Stimulated activated CD8-positive, alpha-beta memory T cell treated with anti-CD3 and anti-CD28 coated beads, Interleukin-2, amount 100 ng/mL, for 48 hours (primary cell): ENCODE data around the gene TPI1.
"Not testable (repeated sequence)": the region's sequence is repeated elsewhere in the genome, so short reads cannot be mapped to it uniquely, and the experiment has no call there.

ENCODE experiments used
- DNase-seq, 2 donors: peaks; one replicate each; pipeline ENCODE4 v3.0.0-alpha.2; 2020; ENCODE audit warnings: low read depth in 2 of 2

Gene TPI1

DNA sequence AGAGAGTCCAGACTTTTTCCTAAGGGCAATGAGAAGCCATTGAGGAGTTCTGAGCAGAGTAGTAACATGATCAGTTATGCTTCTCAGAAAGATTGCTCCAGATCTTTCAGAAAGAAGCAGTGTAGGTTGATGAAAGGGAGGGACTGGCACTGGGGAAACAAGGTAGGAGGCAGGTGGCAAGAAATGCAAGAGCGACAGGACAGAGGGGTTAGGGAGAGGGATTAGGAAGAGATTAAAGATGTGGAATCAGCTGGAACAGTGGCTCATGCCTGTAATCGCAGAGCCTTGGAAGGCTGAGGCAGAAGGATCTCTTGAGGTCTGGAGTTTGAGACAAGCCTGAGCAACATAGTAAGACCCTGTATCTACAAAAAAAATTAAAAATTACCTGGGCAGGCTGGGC, 19.7 kb upstream of the TPI1 start:
- DNase-seq: no peak

- no peak for DNase-seq
Measured at GRCh38 chr12:6849427-6849826, 17.9 kb upstream of the TPI1 start.

GRCh38 chr12:6849976-6850560, 17.3 kb upstream of the TPI1 start:
- DNase-seq: no peak

DNA sequence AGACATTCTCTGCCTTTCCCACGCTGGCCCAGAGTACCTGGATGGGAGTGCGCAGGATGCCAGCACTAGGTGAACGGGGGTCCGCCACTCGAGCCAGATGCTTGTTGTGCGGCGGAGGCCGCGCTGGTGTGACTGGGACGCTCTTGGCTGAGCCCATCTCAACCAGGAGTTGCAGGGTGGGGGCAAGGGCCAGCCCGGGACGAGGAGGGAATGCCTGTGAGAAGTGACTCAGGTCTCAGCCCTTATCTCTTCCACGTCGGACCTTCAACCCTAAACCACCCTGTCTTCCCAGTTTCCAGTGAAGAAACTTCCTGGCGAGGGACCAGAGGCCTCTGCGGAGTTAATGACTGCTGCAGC, 16.6 kb upstream of the TPI1 start:
- no peak for DNase-seq

DNA sequence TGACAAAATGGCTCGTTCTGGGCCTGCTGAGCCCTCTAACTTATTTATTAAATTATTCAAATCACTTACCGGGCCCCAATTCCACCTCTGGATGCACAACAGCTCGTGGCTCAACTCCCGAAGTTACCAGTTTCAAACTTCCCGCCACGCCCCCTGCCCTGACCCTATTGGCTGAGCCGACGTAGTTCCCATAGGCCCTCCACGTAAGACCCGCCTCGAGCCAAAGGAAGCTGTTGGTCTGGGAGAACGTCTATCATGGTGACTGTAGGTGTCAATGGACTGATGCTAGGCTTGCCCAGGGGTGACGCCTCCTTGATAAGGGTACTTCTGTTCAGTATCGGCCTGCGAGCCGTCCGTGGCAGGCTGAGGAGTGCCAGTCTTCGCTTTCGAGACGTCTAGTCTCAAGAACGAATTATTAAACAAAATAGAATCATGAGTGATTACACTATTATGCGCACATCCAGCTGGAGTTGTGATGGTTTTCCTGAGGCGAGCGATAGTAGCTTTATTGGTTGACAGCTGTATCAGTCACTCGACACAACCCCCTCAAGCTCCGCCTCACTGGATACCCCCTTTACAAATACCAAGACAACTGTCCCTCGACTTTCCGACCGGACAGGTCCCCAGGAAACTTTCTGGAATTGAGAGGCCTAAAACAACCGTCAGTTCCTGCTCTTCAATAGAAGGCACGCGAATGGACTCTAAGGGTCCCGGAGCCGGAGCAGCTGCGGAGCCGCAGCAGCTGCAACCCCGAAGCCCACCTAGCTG, 16.0 kb upstream of the TPI1 start, which contains the start of gene CDCA3:
Gene CDCA3 (minus strand): TSS at position 134 of the 768 bp plus-strand sequence. CDS start 334 bp downstream, outside the sequence.
- DNase-seq: peak; percentile 88 to 93

DNA sequence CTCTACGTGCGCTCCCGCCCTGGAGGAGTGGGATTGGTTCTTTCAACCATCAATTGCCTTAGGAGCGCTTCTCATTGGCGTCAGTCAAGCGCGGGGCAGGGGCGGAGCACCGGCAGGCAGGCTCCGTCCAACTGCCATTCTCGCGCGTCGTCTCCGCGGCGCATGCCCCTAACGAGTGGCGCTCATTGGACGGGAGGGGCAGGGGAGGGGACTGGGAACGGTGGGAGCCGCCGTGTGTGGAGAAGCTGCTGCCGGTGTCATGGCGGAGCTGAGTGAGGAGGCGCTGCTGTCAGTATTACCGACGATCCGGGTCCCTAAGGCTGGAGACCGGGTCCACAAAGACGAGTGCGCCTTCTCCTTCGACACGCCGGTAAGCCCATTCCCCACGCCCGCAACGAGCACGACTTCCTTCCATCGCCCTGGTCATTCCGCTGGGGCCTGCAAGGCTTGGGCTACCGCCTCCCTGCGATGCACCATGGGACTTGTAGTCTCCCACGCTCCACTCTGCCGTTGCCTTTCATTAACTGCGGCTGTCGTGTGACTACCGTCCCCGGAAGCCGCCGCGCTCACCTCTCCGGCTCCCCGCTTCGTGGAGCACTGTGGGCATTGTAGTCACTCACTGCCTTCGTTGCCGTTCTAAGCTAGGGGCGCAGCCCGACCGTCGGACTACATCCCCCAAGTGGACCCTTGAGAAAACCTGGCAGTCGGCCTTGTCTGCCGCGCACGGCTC, 15.2 kb upstream of the TPI1 start, which contains the start of gene USP5:
Gene USP5 (plus strand): TSS at position 230 of the 730 bp plus-strand sequence. CDS start 30 bp downstream, at position 260.
- peak; percentile 96 to 97 for DNase-seq

- peak; percentile 42 to 65 for DNase-seq
Measured at GRCh38 chr12:6852651-6853354, 14.5 kb upstream of the TPI1 start.

DNA sequence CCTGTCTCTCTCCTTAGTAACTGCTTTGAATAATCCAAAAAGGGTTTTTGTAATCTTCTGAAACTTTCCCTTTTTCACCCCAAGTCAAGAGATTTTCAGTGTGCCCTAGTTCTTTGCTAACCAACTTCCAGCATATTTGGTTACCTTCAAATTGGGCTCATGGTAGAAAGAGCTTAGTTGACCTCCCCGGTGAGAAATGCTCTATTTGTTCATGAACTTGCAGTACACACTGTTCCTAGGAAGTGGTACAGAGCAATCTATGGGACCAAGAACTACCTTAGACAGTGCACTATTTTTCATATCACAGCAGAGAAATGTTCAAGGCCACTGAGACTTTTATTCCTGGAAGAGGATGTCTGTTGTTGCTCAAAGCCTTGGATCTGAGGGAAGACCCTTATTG, 13.7 kb upstream of the TPI1 start:
- DNase-seq: no peak

DNA sequence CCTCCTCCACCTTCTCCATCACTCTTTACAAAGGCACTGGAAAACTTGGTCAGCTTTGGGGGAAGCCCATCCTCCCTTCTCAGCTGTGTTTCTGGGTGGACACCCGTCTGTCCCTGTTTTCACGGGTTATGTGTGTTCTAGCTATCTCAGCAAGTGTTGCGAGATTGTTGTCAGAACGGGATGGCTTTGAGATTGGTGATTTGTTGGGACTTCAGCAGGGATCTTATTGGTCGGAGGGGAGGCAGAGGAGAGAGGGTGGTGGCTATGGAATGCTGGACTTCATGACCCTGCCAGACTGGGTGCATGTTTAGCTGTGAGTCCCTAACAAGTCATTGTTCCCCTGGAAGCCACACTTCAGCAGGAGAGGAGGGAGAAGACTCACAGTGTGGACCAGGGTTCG, 13.3 kb upstream of the TPI1 start:
- no peak for DNase-seq

GRCh38 chr12:6855322-6855721, 12.0 kb upstream of the TPI1 start:
- no peak for DNase-seq

DNA sequence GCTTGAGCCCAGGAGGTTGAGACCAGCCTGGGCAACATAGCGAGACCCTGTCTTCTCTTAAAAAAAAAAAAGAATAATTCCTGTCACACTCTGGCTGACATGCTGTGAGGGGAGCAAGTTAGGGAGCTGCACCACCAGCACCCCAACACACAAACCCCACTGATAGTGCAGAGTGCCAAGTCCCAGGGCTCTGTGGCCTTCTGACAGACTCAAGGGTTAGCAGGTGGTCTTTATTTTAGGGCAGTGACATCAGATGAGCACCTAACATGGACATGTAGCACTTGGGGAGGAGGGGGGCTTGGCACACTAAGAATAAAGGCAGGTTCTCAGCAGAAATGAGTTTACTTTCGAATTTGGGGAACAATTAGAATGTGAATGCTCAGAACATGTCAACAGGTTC, 8.5 kb upstream of the TPI1 start:
- DNase-seq: no peak

DNA sequence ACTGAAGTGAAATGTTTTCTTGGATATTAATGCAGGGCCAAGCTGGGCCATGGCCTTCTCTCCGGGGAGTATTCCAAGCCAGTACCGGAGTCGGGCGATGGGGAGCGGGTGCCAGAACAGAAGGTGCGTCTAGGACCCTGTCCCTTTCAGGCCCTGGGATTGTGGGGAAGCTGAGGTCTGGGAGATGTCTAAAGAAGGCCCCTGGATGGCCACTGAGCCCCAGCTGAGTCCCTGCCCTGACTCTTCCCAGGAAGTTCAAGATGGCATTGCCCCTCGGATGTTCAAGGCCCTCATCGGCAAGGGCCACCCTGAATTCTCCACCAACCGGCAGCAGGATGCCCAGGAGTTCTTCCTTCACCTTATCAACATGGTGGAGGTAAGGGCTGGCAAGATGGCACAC, 7.2 kb upstream of the TPI1 start:
- DNase-seq: no peak

DNA sequence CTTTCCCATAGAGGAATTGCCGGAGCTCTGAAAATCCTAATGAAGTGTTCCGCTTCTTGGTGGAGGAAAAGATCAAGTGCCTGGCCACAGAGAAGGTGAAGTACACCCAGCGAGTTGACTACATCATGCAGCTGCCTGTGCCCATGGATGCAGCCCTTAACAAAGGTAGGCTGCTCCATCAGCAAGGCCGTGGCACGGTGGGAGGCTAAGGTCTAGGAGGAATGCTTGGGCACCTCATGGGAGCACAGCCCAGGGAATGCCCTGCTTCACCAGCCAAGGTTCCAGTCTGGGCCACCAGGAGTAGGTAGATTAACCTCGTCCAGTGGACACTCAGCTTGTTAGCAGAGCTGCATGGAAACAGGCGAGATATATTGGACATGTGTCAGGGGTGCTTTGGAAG, 6.4 kb upstream of the TPI1 start:
- DNase-seq: no peak

GRCh38 chr12:6861391-6861790, 5.9 kb upstream of the TPI1 start:
- DNase-seq: no peak

GRCh38 chr12:6863033-6863432, 4.3 kb upstream of the TPI1 start:
- DNase-seq: no peak

DNA sequence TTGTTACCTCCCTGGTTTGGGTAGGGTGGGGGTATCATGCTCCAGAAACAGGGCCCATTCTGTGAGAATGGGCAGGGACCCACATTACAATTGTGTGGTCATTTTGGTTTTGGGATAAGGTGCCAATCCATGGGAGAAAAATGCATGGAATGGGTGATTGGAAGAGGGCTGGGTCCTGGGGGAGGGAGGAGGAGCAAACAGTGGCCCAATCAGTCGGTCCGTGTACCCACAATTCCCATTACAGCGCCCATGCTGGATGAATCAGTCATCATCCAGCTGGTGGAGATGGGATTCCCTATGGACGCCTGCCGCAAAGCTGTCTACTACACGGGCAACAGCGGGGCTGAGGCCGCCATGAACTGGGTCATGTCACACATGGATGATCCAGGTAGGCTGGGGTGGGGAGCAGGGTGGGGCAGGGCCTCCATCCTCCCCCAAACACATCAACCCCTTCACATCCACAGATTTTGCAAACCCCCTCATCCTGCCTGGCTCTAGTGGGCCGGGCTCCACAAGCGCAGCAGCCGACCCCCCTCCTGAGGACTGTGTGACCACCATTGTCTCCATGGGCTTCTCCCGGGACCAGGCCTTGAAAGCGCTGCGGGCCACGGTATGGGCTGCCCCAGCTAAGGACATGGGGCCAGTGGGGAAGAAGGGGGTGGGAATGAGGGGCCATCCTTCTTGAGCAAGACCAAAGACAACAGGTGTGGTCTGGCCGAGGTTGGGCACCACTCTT, 3.6 kb upstream of the TPI1 start:
- no peak for DNase-seq

GRCh38 chr12:6865307-6865706, 2.0 kb upstream of the TPI1 start:
- not testable (repeated sequence) for DNase-seq

GRCh38 chr12:6866163-6866919, 990 bp upstream of the TPI1 start:
- no peak for DNase-seq

GRCh38 chr12:6866920-6867412, 365 bp upstream of the TPI1 start:
- no peak for DNase-seq

DNA sequence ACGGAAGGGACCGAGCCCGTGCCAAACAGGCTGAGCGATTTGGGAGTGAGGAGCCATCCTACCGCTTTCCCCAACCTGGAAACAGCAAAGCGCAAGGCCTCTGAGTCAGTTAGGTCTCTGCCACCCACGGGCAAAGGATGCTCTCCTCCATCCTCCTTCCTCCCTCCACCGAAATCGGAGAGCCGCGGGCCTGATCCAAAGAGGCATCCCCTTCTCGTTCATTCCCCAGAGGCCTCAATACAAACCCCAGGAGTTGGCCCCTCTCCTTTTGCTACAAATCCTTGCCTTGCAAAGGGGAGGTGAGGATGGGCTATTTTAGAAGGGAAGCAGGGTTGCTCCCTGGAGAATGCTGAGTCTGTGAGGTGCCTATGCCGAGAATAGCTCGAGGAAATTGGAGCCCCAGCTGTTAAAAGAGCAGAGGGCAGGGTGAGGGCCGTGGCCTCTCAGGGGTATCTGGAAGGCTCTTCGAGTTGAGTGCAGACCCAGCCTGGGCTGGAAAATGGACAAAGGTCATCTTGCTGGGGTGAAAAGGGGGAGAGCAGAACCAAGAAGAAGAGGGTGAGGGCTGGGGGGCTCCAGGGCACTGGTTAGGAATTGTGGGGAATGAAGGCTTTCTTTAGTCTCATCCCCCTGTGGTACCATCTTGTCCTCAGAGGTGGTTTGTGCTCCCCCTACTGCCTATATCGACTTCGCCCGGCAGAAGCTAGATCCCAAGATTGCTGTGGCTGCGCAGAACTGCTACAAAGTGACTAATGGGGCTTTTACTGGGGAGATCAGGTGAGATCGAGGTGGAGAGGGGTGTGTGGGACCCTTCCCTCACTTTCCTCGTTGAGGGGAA, 1.1 kb downstream of the TPI1 start:
- no peak for DNase-seq
